CD4-positive, alpha-beta T cell (primary cell): ENCODE data around the gene EIPR1. TPM values are rescaled to one million over a fixed set of nuclear protein-coding genes. Genes with fewer than 3 reads are reported as not detected.

Source experiments
- ATAC-seq: fragments of 200-7000 bp; cut with Tn5 transposase; one replicate; pipeline ENCODE4 v1.10.0; 2022; ENCODE audit warnings: mild to moderate bottlenecking; ENCODE audit not compliant: poor library complexity
- CTCF ChIA-PET: fragments of 350-600 bp; sonication (Branson Sonifier 250); formaldehyde crosslinking; loops from one replicate; lab custom pipeline; 2021; ENCODE audit warnings: antibody characterized with exemption, inconsistent platforms; lab: Charles Lee
- POLR2A ChIA-PET: fragments of 350-600 bp; sonication (Branson Sonifier 250); formaldehyde crosslinking; loops from one replicate; lab custom pipeline; 2021; ENCODE audit warnings: antibody characterized with exemption, inconsistent platforms; lab: Charles Lee
- DNase-seq, 14 experiments: peaks; one replicate each; pipeline ENCODE4 v3.0.0-alpha.2; 2013 to 2020; ENCODE audit warnings: mixed read lengths in 2 of 14
- H3K27ac ChIP-seq, 2 donors: one replicate each; pipeline versions ENCODE4 v1.5.1 to v1.7.0; 2013; ENCODE audit warnings: low read length in 2 of 2, low read depth in 1 of 2, mild to moderate bottlenecking in 1 of 2
- H3K27me3 ChIP-seq, 2 experiments: 1 replicate in 1 of 2; 2 replicates in 1 of 2; pipeline versions ENCODE4 v1.6.1 to v1.7.0; 2013; ENCODE audit warnings: low read length in 2 of 2, control low read depth in 1 of 2, mild to moderate bottlenecking in 1 of 2, moderate library complexity in 1 of 2; ENCODE audit not compliant: insufficient read depth in 2 of 2, control insufficient read depth in 1 of 2
- H3K36me3 ChIP-seq: one replicate; pipeline ENCODE4 v1.6.1; 2013; ENCODE audit warnings: low read length, control low read depth; ENCODE audit not compliant: insufficient read depth
- H3K4me1 ChIP-seq: one replicate; pipeline ENCODE4 v1.6.1; 2013; ENCODE audit warnings: low read length, control low read depth; ENCODE audit not compliant: insufficient read depth
- H3K4me3 ChIP-seq: one replicate; pipeline ENCODE4 v1.5.1; 2013; ENCODE audit warnings: mild to moderate bottlenecking, low read length, moderate library complexity
- H3K9me3 ChIP-seq, 2 experiments: 1 replicate in 1 of 2; 2 replicates in 1 of 2; pipeline versions ENCODE4 v1.6.1 to v1.7.0; 2013; ENCODE audit warnings: low read length in 2 of 2, mild to moderate bottlenecking in 2 of 2, control low read depth in 1 of 2, moderate library complexity in 1 of 2; ENCODE audit not compliant: control insufficient read depth in 1 of 2, insufficient read depth in 1 of 2
- H3K27ac Mint-ChIP-seq: one replicate; pipeline ENCODE4 v1.8.0; 2020; ENCODE audit warnings: mixed read lengths
- H3K27me3 Mint-ChIP-seq: one replicate; pipeline ENCODE4 v1.8.0; 2021; ENCODE audit warnings: mixed read lengths
- H3K36me3 Mint-ChIP-seq: one replicate; pipeline ENCODE4 v1.8.0; 2021; ENCODE audit warnings: low read depth, mixed read lengths
- H3K4me1 Mint-ChIP-seq: one replicate; pipeline ENCODE4 v1.8.0; 2021; ENCODE audit warnings: low read depth, mixed read lengths
- H3K4me3 Mint-ChIP-seq: one replicate; pipeline ENCODE4 v1.8.0; 2020; ENCODE audit warnings: mild to moderate bottlenecking, mixed read lengths
- H3K9me3 Mint-ChIP-seq: one replicate; pipeline ENCODE4 v1.8.0; 2020; ENCODE audit warnings: mixed read lengths
- intact Hi-C, 2 experiments: fragments of 100-400 bp; cut with DNase I in 1 of 2; cut with micrococcal nuclease in 1 of 2; formaldehyde crosslinking; loops; one replicate each; pipeline versions ENCODE4 v1.15.1 to v1.9.0; 2023 to 2025; cut with DNase I, micrococcal nuclease
- total RNA-seq, 174 experiments: library from RNA in 2 of 174; stranded (reverse) in 2 of 174; gene quantifications; one replicate each; pipeline ENCODE4 v1.2.3 and lab custom pipeline; 2021 to 2026
- TF ChIP-seq, protein P1 (sequence below): fragments of 200-600 bp; IDR thresholded peaks from one replicate; pipeline ENCODE4 v1.8.0; 2022; ENCODE audit warnings: antibody characterized with exemption, mild to moderate bottlenecking

The EIPR1 gene
- total RNA-seq, 2 experiments from 2014 or later = 11.0 to 12.4 TPM

DNA sequence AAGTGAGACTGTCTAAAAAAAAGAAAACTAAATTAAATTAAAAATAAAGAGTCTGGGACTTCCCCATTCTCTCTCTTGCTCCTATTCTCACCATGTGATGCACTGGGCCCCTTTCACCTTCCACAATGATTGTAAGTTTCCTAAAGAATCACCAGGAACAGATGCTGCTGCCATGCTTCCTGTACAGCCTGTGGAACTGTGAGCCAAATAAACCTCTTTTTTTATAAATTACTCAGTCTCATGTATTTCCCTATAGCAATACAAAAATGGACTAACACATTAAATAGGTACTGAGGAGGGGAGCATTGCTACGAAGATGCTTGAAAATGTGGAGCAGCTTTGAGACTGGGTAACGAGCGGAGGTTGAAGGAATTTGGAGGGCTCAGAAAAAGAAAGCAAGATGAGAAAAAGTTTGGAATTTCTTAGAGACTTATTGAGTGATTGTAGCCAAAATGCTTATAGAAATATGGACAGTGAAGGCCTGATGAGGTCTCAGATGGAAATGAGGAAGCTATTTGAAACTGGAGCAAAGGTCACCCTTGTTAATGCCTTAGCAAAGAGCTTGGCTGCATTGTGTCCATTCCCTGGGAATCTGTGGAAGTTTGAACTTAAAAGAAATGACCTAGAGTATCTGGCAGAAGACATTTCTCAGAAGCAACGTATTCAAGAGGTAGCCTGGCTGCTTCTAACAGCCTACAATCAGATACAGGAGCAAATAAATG lies 128.7 kb downstream of the EIPR1 start:
- Histone ChIP-seq H3K9me3 (peaks cover 20 to 35% of the 10 kb centered on the region in 2 experiments), H3K36me3 (peaks cover 6% of the 10 kb centered on the region), H3K27ac (no peak overlapping the region), H3K4me3 (no peak overlapping the region), H3K4me1 (peaks cover under 1% of the 10 kb centered on the region), H3K27me3 (no peaks in the 10 kb centered on the region)
- TF ChIP-seq, protein P1, sequence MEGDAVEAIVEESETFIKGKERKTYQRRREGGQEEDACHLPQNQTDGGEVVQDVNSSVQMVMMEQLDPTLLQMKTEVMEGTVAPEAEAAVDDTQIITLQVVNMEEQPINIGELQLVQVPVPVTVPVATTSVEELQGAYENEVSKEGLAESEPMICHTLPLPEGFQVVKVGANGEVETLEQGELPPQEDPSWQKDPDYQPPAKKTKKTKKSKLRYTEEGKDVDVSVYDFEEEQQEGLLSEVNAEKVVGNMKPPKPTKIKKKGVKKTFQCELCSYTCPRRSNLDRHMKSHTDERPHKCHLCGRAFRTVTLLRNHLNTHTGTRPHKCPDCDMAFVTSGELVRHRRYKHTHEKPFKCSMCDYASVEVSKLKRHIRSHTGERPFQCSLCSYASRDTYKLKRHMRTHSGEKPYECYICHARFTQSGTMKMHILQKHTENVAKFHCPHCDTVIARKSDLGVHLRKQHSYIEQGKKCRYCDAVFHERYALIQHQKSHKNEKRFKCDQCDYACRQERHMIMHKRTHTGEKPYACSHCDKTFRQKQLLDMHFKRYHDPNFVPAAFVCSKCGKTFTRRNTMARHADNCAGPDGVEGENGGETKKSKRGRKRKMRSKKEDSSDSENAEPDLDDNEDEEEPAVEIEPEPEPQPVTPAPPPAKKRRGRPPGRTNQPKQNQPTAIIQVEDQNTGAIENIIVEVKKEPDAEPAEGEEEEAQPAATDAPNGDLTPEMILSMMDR = no peak
- no peak overlapping the region for H3K27ac Mint-ChIP-seq
- POLR2A ChIA-PET = no interaction called here
- DNase-seq (no peak), ATAC-seq (no peak)
- intact Hi-C loops = loop anchor here in 1 of 2 experiments (10.0 kb wide), 1 partner anchor 136 kb away; no protein-coding TSS in a partner anchor
- no peaks in the 10 kb centered on the region for H3K27me3 Mint-ChIP-seq
- CTCF ChIA-PET = no interaction called here
- H3K4me1 Mint-ChIP-seq = peaks cover 9% of the 10 kb centered on the region
- no peak overlapping the region for H3K4me3 Mint-ChIP-seq
- peaks cover 56% of the 10 kb centered on the region for H3K36me3 Mint-ChIP-seq
- peaks cover 11% of the 10 kb centered on the region for H3K9me3 Mint-ChIP-seq

DNA sequence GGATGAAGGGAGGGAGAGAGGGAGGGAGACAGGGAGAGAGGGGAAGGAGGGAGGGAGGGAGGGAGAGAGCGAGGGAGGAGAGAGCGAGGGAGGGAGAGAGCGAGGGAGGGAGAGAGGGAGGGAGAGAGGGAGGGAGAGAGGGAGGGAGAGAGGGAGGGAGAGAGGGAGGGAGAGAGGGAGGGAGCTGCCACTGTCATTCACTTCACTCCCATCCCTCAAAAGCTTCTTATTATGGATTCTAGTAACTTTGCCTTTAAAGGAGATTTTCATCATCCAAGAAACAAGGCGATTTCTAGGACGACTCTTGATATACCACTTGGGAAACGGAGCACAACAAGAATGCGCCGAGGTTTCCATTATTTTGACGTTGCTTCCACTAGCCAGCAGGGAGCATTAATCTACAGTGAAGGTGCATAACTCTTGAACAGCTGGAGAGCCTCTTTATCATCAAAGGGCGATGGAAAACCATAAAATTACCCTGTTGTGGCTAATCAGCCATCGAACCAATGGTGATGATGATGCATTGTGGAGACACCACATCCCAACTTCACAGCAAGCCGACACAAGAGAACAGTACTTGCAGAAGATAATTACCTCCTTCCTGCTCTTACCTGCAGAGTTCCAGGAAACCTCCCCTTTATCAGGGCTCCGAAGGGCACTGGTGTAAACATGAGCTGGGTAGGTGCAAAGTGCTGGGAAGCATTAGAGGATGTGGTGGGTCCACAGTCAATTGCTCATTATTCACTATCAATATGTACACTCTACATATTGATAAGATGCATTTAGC lies 130.5 kb downstream of the EIPR1 start:
- Mint-ChIP-seq H3K27ac (no peak overlapping the region), H3K4me1 (peaks cover 13% of the 10 kb centered on the region), H3K36me3 (peaks cover 42% of the 10 kb centered on the region), H3K9me3 (peaks cover 11% of the 10 kb centered on the region), H3K27me3 (no peaks in the 10 kb centered on the region), H3K4me3 (no peak overlapping the region)
- Histone ChIP-seq H3K27me3 (no peaks in the 10 kb centered on the region), H3K9me3 (peaks cover 20 to 30% of the 10 kb centered on the region in 2 experiments), H3K4me1 (peaks cover 19% of the 10 kb centered on the region), H3K27ac (no peak overlapping the region), H3K36me3 (no peaks in the 10 kb centered on the region), H3K4me3 (no peak overlapping the region)
- TF ChIP-seq, protein P1 = no peak
- intact Hi-C loops = loop anchor here in 1 of 2 experiments (10.0 kb wide), 1 partner anchor 138 kb away; no protein-coding TSS in a partner anchor
- POLR2A ChIA-PET = no interaction called here
- CTCF ChIA-PET = no interaction called here
- DNase-seq = no peak
- no peak for ATAC-seq

DNA sequence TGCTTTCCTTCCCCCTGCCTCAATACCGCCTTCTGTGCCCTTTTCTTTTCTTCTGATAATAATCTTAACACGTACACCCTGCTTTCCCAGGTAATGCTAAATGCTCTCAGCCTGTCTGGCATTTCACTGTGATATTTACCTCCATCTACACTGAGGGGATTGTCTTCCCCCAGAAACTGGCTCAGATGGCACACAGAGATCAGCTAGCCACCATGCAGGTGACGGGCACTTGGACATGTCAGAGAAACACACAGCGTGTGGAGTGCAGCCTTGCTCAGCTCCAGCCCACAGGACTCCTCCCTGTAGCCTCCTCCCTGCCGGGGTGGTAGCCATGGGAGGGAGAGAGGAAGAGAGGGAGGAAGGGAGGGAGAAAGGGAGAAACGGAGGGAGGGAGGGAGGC lies 131.2 kb downstream of the EIPR1 start:
- Histone ChIP-seq H3K4me3 (no peak overlapping the region), H3K4me1 (peaks cover 26% of the 10 kb centered on the region), H3K27me3 (no peaks in the 10 kb centered on the region), H3K9me3 (peaks cover 20 to 27% of the 10 kb centered on the region in 2 experiments), H3K36me3 (no peaks in the 10 kb centered on the region), H3K27ac (no peak overlapping the region)
- Mint-ChIP-seq H3K4me3 (no peak overlapping the region), H3K4me1 (peaks cover 13% of the 10 kb centered on the region), H3K27me3 (no peaks in the 10 kb centered on the region), H3K36me3 (peaks cover 35% of the 10 kb centered on the region), H3K9me3 (peaks cover 11% of the 10 kb centered on the region), H3K27ac (peak overlapping the region; percentile 34)
- ChIA-PET CTCF (no interaction called here), POLR2A (no interaction called here)
- TF ChIP-seq, protein P1 = no peak
- DNase-seq (no peak), ATAC-seq (no peak)
- intact Hi-C loops = loop anchor here in 1 of 2 experiments (10.0 kb wide), 1 partner anchor 138 kb away; no protein-coding TSS in a partner anchor
